PFSK-1 (cell line): ENCODE measurements around the gene SND1.

Source experiments
- FOXP2 ChIP-seq: optimal IDR thresholded peaks from 2 replicates; pipeline ENCODE3; 2011; ENCODE audit warnings: borderline replicate concordance, control low read depth, inconsistent platforms; ENCODE audit not compliant: insufficient read depth; ENCODE audit errors: extremely low read length, extremely low read depth
- POLR2AphosphoS5 ChIP-seq: IDR thresholded peaks from 2 replicates; pipeline ENCODE4 v1.6.1; 2012; ENCODE audit warnings: low read depth, mild to moderate bottlenecking, control low read depth, low read length, moderate library complexity
- SIN3A ChIP-seq: IDR thresholded peaks from 2 replicates; pipeline ENCODE4 v1.6.1; 2012; ENCODE audit warnings: mild to moderate bottlenecking, low read length, moderate library complexity, borderline replicate concordance; ENCODE audit not compliant: insufficient read depth
- TAF1 ChIP-seq: IDR thresholded peaks from 2 replicates; pipeline ENCODE4 v1.6.1; 2012; ENCODE audit warnings: low read length, control low read depth, borderline replicate concordance; ENCODE audit not compliant: insufficient read depth
- TF ChIP-seq, protein P1 (sequence below), 2 experiments: IDR thresholded peaks; 2 replicates each; pipeline versions ENCODE4 v1.6.1 to v1.8.0; 2011 to 2012; ENCODE audit warnings: low read depth in 2 of 2, low read length in 2 of 2, control low read depth in 1 of 2, inconsistent platforms in 1 of 2, mild to moderate bottlenecking in 1 of 2, moderate library complexity in 1 of 2; ENCODE audit not compliant: insufficient read depth in 1 of 2

Gene SND1

GRCh38 chr7:128074336-128074735 lies 422.3 kb downstream of the SND1 start:
- no peak for TF ChIP-seq POLR2AphosphoS5
- no peak for TF ChIP-seq FOXP2
- TF ChIP-seq, protein P1, sequence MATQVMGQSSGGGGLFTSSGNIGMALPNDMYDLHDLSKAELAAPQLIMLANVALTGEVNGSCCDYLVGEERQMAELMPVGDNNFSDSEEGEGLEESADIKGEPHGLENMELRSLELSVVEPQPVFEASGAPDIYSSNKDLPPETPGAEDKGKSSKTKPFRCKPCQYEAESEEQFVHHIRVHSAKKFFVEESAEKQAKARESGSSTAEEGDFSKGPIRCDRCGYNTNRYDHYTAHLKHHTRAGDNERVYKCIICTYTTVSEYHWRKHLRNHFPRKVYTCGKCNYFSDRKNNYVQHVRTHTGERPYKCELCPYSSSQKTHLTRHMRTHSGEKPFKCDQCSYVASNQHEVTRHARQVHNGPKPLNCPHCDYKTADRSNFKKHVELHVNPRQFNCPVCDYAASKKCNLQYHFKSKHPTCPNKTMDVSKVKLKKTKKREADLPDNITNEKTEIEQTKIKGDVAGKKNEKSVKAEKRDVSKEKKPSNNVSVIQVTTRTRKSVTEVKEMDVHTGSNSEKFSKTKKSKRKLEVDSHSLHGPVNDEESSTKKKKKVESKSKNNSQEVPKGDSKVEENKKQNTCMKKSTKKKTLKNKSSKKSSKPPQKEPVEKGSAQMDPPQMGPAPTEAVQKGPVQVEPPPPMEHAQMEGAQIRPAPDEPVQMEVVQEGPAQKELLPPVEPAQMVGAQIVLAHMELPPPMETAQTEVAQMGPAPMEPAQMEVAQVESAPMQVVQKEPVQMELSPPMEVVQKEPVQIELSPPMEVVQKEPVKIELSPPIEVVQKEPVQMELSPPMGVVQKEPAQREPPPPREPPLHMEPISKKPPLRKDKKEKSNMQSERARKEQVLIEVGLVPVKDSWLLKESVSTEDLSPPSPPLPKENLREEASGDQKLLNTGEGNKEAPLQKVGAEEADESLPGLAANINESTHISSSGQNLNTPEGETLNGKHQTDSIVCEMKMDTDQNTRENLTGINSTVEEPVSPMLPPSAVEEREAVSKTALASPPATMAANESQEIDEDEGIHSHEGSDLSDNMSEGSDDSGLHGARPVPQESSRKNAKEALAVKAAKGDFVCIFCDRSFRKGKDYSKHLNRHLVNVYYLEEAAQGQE (IDR thresholded peaks at IDR 0.05; ENCODE audit: insufficient read depth in 1 of 2, low read depth in 2 of 2, low read length in 2 of 2), result no peak
- no peak for TF ChIP-seq TAF1
- no peak for TF ChIP-seq SIN3A

DNA sequence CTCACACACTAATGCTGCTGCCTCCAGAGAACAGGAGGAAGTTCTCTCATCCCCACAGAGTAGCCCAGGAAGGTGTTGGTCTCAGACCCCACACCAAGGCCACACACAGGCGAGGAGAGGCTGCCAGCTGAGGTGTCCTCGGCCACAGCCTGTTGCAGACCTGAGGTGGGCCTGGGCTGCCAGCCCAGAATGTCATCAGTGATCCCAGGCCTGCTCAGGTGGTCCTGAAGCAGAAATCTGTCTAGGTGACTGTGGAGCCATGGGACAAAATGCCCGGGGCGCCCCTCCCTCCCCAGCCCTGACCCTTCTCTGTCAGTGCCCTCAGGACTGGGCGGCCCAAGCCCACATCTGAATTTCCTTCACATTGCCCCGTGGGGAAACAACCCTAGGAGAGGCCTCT lies 422.7 kb downstream of the SND1 start:
- TF ChIP-seq SIN3A (no peak), TAF1 (no peak), FOXP2 (no peak)

- TF ChIP-seq SIN3A (no peak), FOXP2 (no peak), POLR2AphosphoS5 (no peak), TAF1 (no peak)
- TF ChIP-seq, protein P1 (IDR thresholded peaks at IDR 0.05; ENCODE audit: insufficient read depth in 1 of 2, low read depth in 2 of 2, low read length in 2 of 2), result no peak
These were observed 423.5 kb downstream of the SND1 start for GRCh38 chr7:128075242-128076095.

DNA sequence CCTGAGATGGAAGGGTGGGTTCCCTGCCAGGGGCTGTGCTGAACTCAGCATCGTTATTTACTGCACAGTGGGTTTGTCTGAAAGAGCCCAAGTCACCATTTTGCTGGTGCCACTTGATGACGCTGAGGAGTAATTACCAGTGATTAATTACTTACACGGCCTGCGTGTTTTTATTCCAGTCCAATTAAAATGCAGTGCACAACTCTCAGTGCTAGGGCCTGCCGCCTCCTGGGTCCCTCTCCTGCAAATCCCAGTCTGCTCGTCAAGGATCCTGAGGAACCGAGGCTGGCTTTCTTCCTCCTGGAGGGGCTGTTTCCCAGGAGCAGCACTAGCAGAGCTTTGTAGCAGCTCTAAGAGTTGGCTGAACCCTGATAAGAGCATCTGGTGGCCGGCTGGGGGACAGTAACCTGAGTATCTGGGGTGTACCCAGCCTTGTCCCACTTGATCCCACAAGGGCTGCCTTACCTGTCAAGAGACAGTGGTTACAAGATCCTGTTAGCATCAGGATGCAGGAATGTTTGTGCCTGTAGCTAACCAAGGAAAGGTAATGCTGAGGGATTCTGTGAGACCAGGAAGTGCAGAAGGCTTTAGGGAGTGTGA lies 424.3 kb downstream of the SND1 start:
- no peak for TF ChIP-seq SIN3A

- TF ChIP-seq TAF1 (no peak), FOXP2 (no peak), SIN3A (no peak), POLR2AphosphoS5 (no peak)
- TF ChIP-seq, protein P1 (IDR thresholded peaks at IDR 0.05; ENCODE audit: insufficient read depth in 1 of 2, low read depth in 2 of 2, low read length in 2 of 2), result no peak
These were observed 424.8 kb downstream of the SND1 start for GRCh38 chr7:128076796-128077271.

- TF ChIP-seq POLR2AphosphoS5 (no peak), TAF1 (no peak), SIN3A (no peak), FOXP2 (no peak)
- TF ChIP-seq, protein P1 (IDR thresholded peaks at IDR 0.05; ENCODE audit: insufficient read depth in 1 of 2, low read depth in 2 of 2, low read length in 2 of 2), result no peak
These were observed 426.3 kb downstream of the SND1 start for GRCh38 chr7:128078309-128078708.
